Superior temporal gyrus (tissue), 1 donor: ENCODE data around the gene LMNB1.
A peak's percentile ranks its signal among the peaks of the same experiment; 100 is the strongest.
"Not testable (repeated sequence)": the region's sequence is repeated elsewhere in the genome, so short reads cannot be mapped to it uniquely, and the experiment has no call there.

ENCODE experiments used
- DNase-seq: peaks from one replicate; pipeline ENCODE4 v3.0.0-alpha.2; 2016; ENCODE audit errors: extremely low spot score

The LMNB1 gene

GRCh38 chr5:126826619-126827215 is 49.8 kb downstream of the LMNB1 start:
- DNase-seq: no peak

GRCh38 chr5:126829098-126829497 is 52.2 kb downstream of the LMNB1 start:
- no peak for DNase-seq

DNA sequence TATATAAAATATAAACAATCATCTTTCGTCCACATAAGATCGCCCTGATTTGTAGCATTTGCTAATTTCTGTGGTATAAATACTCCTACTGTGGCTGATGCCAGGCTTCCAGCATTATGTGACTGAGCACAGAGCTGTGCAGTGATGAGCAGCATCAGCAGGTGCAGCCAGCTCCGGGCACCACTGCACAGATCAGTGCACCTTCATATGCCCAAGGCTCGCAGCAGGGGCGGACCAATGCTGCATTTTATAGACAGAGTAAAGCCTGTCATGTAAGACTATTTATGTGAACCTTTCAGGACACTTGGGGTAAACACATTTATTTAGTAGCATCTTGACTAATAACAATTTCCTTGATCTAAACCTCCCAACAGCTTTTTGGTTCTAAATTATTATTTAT is 53.1 kb downstream of the LMNB1 start:
- DNase-seq: no peak

- no peak for DNase-seq
Measured at GRCh38 chr5:126831156-126831555, 54.2 kb downstream of the LMNB1 start.

DNA sequence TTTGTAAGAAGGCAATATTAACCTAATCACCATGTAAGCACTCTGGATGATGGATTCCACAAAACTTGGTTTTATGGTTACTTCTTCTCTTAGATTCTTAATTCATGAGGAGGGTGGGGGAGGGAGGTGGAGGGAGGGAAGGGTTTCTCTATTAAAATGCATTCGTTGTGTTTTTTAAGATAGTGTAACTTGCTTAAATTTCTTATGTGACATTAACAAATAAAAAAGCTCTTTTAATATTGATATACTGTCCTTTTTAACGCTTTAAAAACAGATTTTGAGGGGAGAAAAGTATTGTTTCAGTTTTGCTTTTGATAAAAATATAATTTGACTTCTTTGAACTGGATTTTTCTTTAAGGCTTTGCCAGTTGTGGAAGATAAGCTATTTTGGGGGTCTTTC is 59.8 kb downstream of the LMNB1 start:
- no peak for DNase-seq

DNA sequence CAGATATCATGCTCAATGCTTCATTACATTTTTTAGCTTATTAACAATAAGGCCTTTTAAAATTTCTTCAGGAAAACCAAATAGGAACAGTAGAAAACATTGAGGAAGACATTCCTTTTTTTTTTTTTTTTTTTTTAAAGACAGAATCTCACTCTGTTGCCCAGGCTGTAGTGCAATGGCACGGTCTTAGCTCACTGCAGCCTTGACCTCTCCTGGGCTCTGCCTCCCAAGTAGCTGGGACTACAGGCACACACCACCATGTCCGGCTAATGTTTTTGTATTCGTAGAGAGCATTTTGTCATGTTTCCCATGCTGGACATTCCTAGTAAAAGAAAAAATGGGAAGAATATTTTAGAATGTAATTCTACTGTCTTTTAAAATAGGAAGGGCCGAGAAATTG is 60.3 kb downstream of the LMNB1 start:
- no peak for DNase-seq

GRCh38 chr5:126837906-126838539 is 61.1 kb downstream of the LMNB1 start:
- peak; percentile 47 for DNase-seq

- DNase-seq: not testable (repeated sequence)
Measured at GRCh38 chr5:126839407-126839806, 62.5 kb downstream of the LMNB1 start.

- not testable (repeated sequence) for DNase-seq
Measured at GRCh38 chr5:126843375-126843774, 66.4 kb downstream of the LMNB1 start.

DNA sequence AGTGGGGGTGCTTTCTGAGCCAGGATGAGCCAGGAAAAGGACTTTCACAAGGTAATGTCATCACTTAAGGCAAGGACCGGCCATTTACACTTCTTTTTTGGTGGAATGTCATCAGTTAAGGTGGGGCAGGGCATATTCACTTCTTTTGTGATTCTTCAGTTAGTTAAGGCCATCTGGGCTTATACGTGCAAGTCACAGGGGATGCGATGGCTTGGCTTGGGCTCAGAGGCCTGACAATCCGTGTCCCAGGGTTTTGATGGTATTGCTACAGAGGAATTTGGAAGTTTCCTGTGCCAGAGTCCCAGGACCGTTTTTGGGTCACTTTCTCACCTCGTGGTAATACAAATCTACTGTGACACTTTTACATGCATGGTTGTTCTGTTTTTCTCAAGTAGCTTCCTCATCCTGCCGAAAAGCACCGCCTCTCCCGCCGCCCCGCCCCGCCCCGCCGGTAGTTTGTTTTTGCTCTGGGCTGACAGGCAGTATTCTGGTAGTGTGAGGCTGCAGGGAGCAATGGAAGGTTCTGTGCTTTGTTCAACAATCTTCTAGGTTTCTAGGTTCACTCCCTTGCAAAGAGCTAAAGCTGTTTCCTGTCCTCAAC is 68.6 kb downstream of the LMNB1 start:
- not testable (repeated sequence) for DNase-seq

GRCh38 chr5:126846344-126846743 is 69.4 kb downstream of the LMNB1 start:
- no peak for DNase-seq

DNA sequence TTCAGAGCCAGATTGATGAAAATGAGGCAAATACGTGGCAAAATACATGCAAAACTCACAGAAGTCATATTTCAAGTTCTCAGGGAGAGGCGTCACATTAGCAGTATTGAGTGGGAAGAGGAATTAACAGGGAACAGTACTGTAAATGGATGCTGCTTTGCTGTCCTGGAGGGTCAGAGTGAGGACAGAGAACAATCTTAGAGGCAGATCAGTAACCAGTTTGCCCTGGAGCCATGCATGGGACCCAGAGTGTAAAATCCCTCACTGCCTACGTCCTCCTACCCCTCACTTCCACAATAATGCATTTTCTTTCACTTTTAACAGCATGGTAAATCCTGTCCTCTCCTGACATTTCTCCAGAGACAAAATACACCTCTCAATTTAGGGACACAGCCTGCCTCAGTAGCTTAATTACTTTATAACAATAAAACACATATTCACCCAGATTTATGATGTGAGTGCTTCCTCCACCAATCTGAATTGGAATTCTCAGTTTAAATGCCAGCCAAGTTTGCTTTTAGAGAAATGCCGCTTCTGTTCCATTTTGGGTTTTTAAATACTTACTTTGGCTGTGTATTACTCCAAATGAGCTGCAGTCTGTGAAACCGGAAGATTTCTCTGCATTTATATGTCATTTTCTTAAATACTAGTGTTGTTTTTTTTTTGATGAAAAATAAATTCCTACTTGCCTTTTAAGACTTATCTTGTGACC is 70.0 kb downstream of the LMNB1 start:
- no peak for DNase-seq

- no peak for DNase-seq
Measured at GRCh38 chr5:126847456-126847820, 70.5 kb downstream of the LMNB1 start.

- no peak for DNase-seq
Measured at GRCh38 chr5:126847826-126848251, 70.9 kb downstream of the LMNB1 start.

- DNase-seq: no peak
Measured at GRCh38 chr5:126848253-126848652, 71.3 kb downstream of the LMNB1 start.

DNA sequence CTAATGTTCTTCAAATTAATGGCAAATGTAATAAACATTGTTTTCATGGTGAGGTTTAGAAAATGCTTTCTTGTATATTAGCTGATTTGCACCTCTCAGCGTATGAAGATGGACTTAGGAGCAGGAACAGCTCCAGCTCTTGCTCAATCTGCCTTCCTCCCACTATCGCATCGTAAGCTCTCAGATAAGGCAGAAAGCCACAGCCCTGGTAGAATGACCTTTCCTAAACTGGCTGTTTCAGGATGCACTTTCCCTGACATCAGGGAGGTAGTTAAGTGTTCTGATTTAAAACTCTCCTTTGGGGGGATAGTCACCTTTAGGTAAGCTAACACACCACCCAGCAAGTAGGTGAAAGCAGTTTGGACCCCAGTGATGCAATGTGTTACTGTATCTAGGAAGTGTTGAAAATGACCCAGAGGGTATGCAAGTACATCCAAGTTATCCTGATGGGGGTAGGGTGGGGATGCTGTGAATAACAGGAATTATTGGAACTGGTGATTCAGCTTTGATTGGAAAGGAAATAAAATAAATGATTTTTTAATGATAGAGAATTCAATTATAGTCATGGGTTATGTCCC is 72.3 kb downstream of the LMNB1 start:
- DNase-seq: no peak

DNA sequence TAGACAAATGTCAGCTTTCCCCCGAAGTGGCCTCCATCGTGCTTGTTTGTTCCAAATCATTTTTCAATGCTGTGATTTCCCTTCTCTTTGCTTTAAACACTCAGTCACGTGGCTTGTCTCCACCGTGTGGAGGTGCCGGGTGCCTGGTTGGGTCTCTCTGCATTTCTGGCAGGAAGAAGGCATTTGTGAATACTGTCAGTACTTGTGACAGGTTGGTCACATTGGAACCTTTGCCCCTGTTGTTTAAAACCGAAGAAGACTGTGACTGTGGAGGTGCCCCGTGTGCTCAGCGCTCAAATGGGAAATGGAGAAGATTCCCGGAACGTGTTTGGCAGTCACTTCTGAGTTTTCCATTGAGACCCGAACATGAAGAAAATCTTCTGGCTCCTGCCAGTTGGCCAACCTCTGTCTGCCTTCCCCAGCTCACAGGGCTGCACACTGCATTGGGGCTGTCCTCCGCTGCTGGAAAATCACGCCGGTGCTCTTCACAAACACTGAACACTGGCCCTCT is 74.6 kb downstream of the LMNB1 start:
- no peak for DNase-seq

GRCh38 chr5:126852091-126852571 is 75.2 kb downstream of the LMNB1 start:
- DNase-seq: no peak

DNA sequence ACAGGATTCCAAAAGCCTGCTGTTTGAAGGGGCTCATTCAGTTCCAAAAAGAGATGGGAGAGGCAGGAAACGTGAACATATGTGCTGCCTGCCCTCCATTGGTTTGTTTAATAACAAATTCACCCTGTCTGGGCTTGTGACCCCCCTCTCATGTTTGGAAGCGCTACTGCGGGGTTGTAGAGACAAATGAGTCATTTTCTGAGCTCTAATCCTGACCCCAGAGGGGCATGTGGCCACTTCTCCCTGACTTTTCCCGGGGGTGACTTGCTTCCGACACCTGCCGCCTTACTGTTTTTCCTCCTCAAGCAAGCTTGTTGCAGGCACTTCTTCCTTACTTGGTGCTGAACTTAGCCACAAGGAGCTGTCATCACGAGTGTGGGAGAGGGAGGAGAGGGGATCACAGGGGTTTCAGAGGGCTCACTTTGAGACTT is 75.9 kb downstream of the LMNB1 start:
- no peak for DNase-seq

DNA sequence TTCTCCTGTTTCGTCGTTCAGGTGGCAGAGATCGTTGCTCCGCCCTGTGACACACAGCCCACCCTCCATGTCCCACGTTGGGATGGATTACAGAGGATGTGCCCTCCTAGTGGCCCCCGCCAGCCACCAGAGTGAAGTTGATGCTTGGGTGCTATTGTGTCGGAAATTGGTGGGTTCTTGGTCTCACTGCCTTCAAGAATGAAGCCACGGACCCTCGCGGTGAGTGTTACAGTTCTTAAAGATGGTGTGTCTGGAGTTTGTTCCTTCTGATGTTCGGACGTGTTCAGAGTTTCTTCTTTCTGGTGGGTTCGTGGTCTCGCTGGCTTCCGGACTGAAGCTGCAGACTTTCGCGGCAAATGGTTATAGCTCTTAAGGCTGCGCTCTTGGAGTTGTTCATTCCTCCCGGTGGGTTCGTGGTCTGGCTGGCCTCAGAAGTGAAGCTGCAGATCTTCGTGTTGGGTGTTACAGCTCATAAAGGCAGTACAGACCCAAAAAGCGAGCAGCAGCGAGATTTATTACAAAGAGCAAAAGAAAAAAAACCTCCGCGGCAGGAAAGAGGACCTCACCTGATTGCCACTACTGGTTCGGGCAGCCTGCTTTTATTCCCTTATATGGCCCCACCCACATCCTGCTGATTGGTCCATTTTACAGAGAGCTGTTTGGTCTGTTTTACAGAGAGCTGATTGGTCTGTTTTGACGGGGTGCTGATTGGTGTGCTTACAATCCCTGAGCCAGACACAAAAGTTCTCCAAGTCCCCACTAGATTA is 76.8 kb downstream of the LMNB1 start:
- DNase-seq: not testable (repeated sequence)

GRCh38 chr5:126854526-126855110 is 77.7 kb downstream of the LMNB1 start:
- DNase-seq: no peak
